Measurements from ENCODE around the gene AATK. TPM values are rescaled to one million over a fixed set of nuclear protein-coding genes. Genes with fewer than 3 reads are reported as not detected.

AATK gene
- total RNA-seq, 1 donor from 2014 or later = 0.42 TPM

GRCh38 chr17:81132197-81132540 lies 33.9 kb downstream of the AATK start:
- CTCF ChIA-PET = no interaction called here

DNA sequence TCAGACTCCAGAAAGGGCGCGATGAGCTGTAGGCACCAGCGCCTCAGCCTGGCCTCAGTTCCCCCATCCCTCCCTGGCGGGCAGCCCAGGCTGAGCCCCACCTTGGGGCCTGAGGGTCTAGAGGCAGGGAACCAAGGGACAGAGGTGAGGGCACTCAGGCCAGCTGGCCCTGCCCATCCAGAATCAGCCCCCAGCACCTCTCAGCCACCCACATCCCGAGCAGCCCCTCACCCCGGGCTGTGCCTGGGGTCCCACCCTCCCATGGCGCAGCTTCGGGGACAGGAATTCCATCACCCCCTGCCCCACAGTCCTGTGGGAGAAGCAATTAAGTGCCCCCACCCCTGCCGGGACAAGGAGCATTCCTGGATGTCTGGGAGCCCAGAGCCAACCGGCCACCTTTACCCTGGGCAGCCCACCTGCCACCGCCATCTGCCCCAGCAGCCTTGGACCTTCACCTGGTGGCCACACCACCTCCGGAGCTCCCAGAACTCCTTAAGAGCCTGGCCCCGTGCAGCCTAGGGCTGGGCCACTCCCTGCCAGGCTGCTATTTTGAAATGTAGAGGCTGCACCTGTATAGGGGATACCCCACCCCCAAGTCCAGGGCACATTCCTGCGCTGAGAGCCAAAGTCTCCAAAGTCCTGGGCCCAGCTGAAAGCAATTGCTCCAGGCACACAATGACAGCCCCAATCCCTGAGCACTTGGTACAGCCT lies 34.4 kb downstream of the AATK start:
- POLR2A ChIA-PET = no interaction called here

More at GRCh38 chr17:81132197-81132540, 33.9 kb downstream of the AATK start:
- no peaks in the 10 kb centered on the region for H3K4me1 Mint-ChIP-seq
- intact Hi-C loops (cut with micrococcal nuclease) = no loop called here
- no peak overlapping the region for H3K4me3 Mint-ChIP-seq
- POLR2A ChIA-PET = no interaction called here
- no peak for DNase-seq
- TF ChIP-seq, protein P1, sequence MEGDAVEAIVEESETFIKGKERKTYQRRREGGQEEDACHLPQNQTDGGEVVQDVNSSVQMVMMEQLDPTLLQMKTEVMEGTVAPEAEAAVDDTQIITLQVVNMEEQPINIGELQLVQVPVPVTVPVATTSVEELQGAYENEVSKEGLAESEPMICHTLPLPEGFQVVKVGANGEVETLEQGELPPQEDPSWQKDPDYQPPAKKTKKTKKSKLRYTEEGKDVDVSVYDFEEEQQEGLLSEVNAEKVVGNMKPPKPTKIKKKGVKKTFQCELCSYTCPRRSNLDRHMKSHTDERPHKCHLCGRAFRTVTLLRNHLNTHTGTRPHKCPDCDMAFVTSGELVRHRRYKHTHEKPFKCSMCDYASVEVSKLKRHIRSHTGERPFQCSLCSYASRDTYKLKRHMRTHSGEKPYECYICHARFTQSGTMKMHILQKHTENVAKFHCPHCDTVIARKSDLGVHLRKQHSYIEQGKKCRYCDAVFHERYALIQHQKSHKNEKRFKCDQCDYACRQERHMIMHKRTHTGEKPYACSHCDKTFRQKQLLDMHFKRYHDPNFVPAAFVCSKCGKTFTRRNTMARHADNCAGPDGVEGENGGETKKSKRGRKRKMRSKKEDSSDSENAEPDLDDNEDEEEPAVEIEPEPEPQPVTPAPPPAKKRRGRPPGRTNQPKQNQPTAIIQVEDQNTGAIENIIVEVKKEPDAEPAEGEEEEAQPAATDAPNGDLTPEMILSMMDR (IDR thresholded peaks at IDR 0.05) = no peak
- no peak overlapping the region for H3K27ac Mint-ChIP-seq
- no peaks in the 10 kb centered on the region for H3K27me3 Mint-ChIP-seq
- H3K36me3 Mint-ChIP-seq (ENCODE audit: low read depth) = no peaks in the 10 kb centered on the region
- H3K9me3 Mint-ChIP-seq = no peaks in the 10 kb centered on the region
- no peak for ATAC-seq (ENCODE audit: low read depth)

DNA sequence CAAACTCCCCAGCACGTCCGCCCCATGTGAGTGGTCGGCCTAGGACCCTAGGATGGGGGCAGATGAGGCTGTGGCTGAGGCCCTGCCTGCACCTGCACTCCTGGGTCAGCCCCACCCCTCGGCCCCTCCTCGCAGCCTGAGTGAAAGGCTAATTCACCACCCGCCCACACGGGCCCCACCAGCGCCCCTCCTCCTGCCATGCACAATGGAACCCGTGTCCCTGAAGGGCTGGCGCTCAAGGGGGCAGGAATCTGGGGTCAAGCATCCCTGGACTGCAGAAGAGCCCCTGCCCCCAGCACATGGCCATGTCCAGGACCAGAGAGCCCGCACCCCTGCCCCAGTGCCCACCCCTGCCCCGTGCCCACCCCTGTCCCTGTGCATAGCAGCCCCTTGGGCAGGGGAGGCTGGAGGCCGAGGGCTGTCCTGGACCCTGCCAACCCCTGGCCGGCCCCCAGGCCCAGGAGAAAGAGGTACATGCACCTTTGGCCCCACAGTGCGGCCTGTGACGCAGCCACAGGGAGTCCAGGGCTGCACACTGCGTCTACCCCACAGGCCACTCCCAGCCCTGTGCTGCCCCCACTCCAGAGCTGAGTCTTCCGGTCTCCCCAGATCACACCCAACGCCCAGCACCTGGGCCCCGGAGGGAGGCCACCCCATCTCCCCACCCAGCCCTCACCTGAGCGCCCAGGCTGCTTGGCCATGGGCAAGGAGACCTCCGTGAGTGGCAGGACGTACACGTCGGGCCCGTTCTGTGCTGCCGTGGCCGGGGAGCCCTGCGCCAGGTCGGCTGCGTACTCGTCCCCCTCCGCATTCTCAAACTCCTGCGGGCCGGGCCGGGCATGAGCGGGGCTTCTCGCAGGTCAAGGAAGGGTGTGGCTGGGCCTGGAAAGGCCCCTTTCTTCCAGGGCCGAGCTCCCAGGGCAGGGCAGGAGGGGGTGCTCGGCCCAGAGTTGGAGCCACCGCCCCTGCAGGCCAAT lies 35.3 kb downstream of the AATK start:
- Mint-ChIP-seq H3K36me3 (ENCODE audit: low read depth) (no peaks in the 10 kb centered on the region), H3K4me3 (no peak overlapping the region), H3K9me3 (no peaks in the 10 kb centered on the region), H3K27me3 (no peaks in the 10 kb centered on the region), H3K4me1 (no peaks in the 10 kb centered on the region), H3K27ac (no peak overlapping the region)
- ChIA-PET CTCF (no interaction called here), POLR2A (no interaction called here)
- no peak for ATAC-seq (ENCODE audit: low read depth)
- DNase-seq = no peak
- TF ChIP-seq, protein P1 (IDR thresholded peaks at IDR 0.05) = no peak
- intact Hi-C loops (cut with micrococcal nuclease) = no loop called here

More for the DNA sequence above, 34.4 kb downstream of the AATK start:
- H3K4me3 Mint-ChIP-seq = no peak overlapping the region
- no peaks in the 10 kb centered on the region for H3K4me1 Mint-ChIP-seq
- no peak overlapping the region for H3K27ac Mint-ChIP-seq
- TF ChIP-seq, protein P1 (IDR thresholded peaks at IDR 0.05) = no peak
- intact Hi-C loops (cut with micrococcal nuclease) = no loop called here
- H3K36me3 Mint-ChIP-seq (ENCODE audit: low read depth) = no peaks in the 10 kb centered on the region
- no peaks in the 10 kb centered on the region for H3K9me3 Mint-ChIP-seq
- no peaks in the 10 kb centered on the region for H3K27me3 Mint-ChIP-seq
- DNase-seq = no peak
- no peak for ATAC-seq (ENCODE audit: low read depth)
- CTCF ChIA-PET = no interaction called here

- CTCF ChIA-PET = no interaction called here
- POLR2A ChIA-PET = no interaction called here
- no peak for ATAC-seq (ENCODE audit: low read depth)
- DNase-seq = no peak
- TF ChIP-seq, protein P1 (IDR thresholded peaks at IDR 0.05) = no peak
- Mint-ChIP-seq H3K4me3 (no peak overlapping the region), H3K27me3 (no peaks in the 10 kb centered on the region), H3K36me3 (ENCODE audit: low read depth) (no peaks in the 10 kb centered on the region), H3K4me1 (no peaks in the 10 kb centered on the region), H3K9me3 (no peaks in the 10 kb centered on the region), H3K27ac (no peak overlapping the region)
- intact Hi-C loops (cut with micrococcal nuclease) = no loop called here
Observed at GRCh38 chr17:81129711-81130367, 36.2 kb downstream of the AATK start.

- Mint-ChIP-seq H3K4me3 (no peak overlapping the region), H3K9me3 (no peaks in the 10 kb centered on the region), H3K27ac (no peak overlapping the region), H3K4me1 (no peaks in the 10 kb centered on the region), H3K27me3 (no peaks in the 10 kb centered on the region), H3K36me3 (ENCODE audit: low read depth) (no peaks in the 10 kb centered on the region)
- ChIA-PET CTCF (no interaction called here), POLR2A (no interaction called here)
- TF ChIP-seq, protein P1 (IDR thresholded peaks at IDR 0.05) = no peak
- no peak for DNase-seq
- no peak for ATAC-seq (ENCODE audit: low read depth)
- intact Hi-C loops (cut with micrococcal nuclease) = no loop called here
Observed at GRCh38 chr17:81129289-81129688, 36.7 kb downstream of the AATK start.
